ENCODE data around the gene PDE4B.
"Not testable (repeated sequence)": the region's sequence is repeated elsewhere in the genome, so short reads cannot be mapped to it uniquely, and the experiment has no call there.

The PDE4B gene

GRCh38 chr1:65994223-65994622 is 201.5 kb downstream of the PDE4B start:
- DNase-seq (ENCODE audit: low read depth): no peak

GRCh38 chr1:65995336-65995735 is 202.6 kb downstream of the PDE4B start:
- DNase-seq (ENCODE audit: low read depth): no peak

- DNase-seq (ENCODE audit: low read depth): no peak
Measured at GRCh38 chr1:65995928-65996327, 203.2 kb downstream of the PDE4B start.

- no peak for DNase-seq (ENCODE audit: low read depth)
Measured at GRCh38 chr1:65997693-65998092, 205.0 kb downstream of the PDE4B start.

GRCh38 chr1:65998763-65999583 is 206.3 kb downstream of the PDE4B start:
- DNase-seq (ENCODE audit: low read depth): no peak

GRCh38 chr1:66000033-66000637 is 207.4 kb downstream of the PDE4B start:
- no peak for DNase-seq (ENCODE audit: low read depth)

GRCh38 chr1:66003690-66004089 is 211.0 kb downstream of the PDE4B start:
- DNase-seq (ENCODE audit: low read depth): no peak

GRCh38 chr1:66006534-66006933 is 213.8 kb downstream of the PDE4B start:
- DNase-seq (ENCODE audit: low read depth): not testable (repeated sequence)

GRCh38 chr1:66012106-66012784 is 219.6 kb downstream of the PDE4B start:
- DNase-seq (ENCODE audit: low read depth): no peak

- no peak for DNase-seq (ENCODE audit: low read depth)
Measured at GRCh38 chr1:66013371-66013770, 220.7 kb downstream of the PDE4B start.

- DNase-seq (ENCODE audit: low read depth): no peak
Measured at GRCh38 chr1:66022904-66023620, 230.4 kb downstream of the PDE4B start.

GRCh38 chr1:66025188-66025587 is 232.5 kb downstream of the PDE4B start:
- DNase-seq (ENCODE audit: low read depth): no peak

- no peak for DNase-seq (ENCODE audit: low read depth)
Measured at GRCh38 chr1:66028035-66028434, 235.3 kb downstream of the PDE4B start.

GRCh38 chr1:66033781-66034180 is 241.1 kb downstream of the PDE4B start:
- DNase-seq (ENCODE audit: low read depth): no peak

GRCh38 chr1:66035616-66036245 is 243.0 kb downstream of the PDE4B start:
- no peak for DNase-seq (ENCODE audit: low read depth)

- DNase-seq (ENCODE audit: low read depth): no peak
Measured at GRCh38 chr1:66041654-66042053, 249.0 kb downstream of the PDE4B start.

- no peak for DNase-seq (ENCODE audit: low read depth)
Measured at GRCh38 chr1:66043186-66043585, 250.5 kb downstream of the PDE4B start.

GRCh38 chr1:66044912-66045311 is 252.2 kb downstream of the PDE4B start:
- DNase-seq (ENCODE audit: low read depth): no peak

GRCh38 chr1:66046415-66046814 is 253.7 kb downstream of the PDE4B start:
- no peak for DNase-seq (ENCODE audit: low read depth)

- no peak for DNase-seq (ENCODE audit: low read depth)
Measured at GRCh38 chr1:66048011-66048410, 255.3 kb downstream of the PDE4B start.

- no peak for DNase-seq (ENCODE audit: low read depth)
Measured at GRCh38 chr1:66050123-66050522, 257.4 kb downstream of the PDE4B start.

GRCh38 chr1:66050633-66051032 is 257.9 kb downstream of the PDE4B start:
- no peak for DNase-seq (ENCODE audit: low read depth)

Measured in stimulated activated CD4-positive, alpha-beta T cell treated with anti-CD3 and anti-CD28 coated beads, Interleukin-2, amount 100 ng/mL, for 4 hours (primary cell).